ENCODE data around the gene CHID1. TPM values are rescaled to one million over a fixed set of nuclear protein-coding genes. Genes with fewer than 3 reads are reported as not detected.

CHID1 gene
- total and polyA plus RNA-seq, 2 of the 4 experiments (the other 2 are of a cell fraction) = 34.2 to 121 TPM

GRCh38 chr11:849951-850774 lies 60.4 kb downstream of the CHID1 start:
- Histone ChIP-seq H2BK15ac (ENCODE audit: low read depth, low read length) (no peak overlapping the region), H3K9me3 (ENCODE audit: control insufficient read depth, insufficient read depth, low read length) (no peaks in the 10 kb centered on the region), H3K4me2 (ENCODE audit: low read depth, low read length) (peak overlapping the region; percentile 74), H4K5ac (ENCODE audit: low read depth, low read length) (no peak overlapping the region), H3K23ac (ENCODE audit: low read depth, low read length) (no peak overlapping the region), H4K91ac (ENCODE audit: insufficient read depth, low read depth, low read length) (no peak overlapping the region), H3K27me3 (ENCODE audit: control insufficient read depth, insufficient read depth, low read length) (no peaks in the 10 kb centered on the region), H4K8ac (ENCODE audit: low read depth in 2 of 2, low read length in 2 of 2) (no peak overlapping the region), H2BK5ac (ENCODE audit: low read depth, low read length, poor library complexity, severe bottlenecking) (no peak overlapping the region), H3K18ac (ENCODE audit: low read depth, low read length) (no peak overlapping the region), H2AFZ (replicated peaks; ENCODE audit: low read length, poor library complexity) (peak overlapping the region; percentile 77), H2BK20ac (ENCODE audit: low read depth, low read length) (no peak overlapping the region), H3K14ac (replicated peaks; ENCODE audit: low read depth, low read length) (no peak overlapping the region), H3K4me3 (ENCODE audit: insufficient read depth, low read depth, low read length) (peak overlapping the region; percentile 53), H3K4me1 (ENCODE audit: control insufficient read depth, insufficient read depth, low read length) (peaks cover 33% of the 10 kb centered on the region), H3K56ac (ENCODE audit: extremely low read depth, insufficient read depth, low read length) (no peak overlapping the region), H3K9ac (ENCODE audit: low read depth, low read length) (peak overlapping the region; percentile 50; the same call in 1 of the 2 replicates), H2BK120ac (ENCODE audit: low read depth, low read length) (no peak overlapping the region), H3K27ac (ENCODE audit: insufficient read depth, low read length) (no peak overlapping the region), H3K9me1 (ENCODE audit: insufficient read depth, low read length) (peaks cover 8% of the 10 kb centered on the region; the same call in 1 of the 2 replicates), H2AK9ac (replicated peaks; ENCODE audit: low read depth, low read length, poor library complexity) (peak overlapping the region; percentile 70), H3K36me3 (ENCODE audit: control insufficient read depth, insufficient read depth, low read length) (peaks cover 6% of the 10 kb centered on the region; the same call in 1 of the 2 replicates), H3K79me1 (ENCODE audit: low read depth in 1 of 2, low read length in 2 of 2) (peaks cover 20 to 85% of the 10 kb centered on the region in 2 experiments), H4K20me1 (ENCODE audit: insufficient read depth, low read length) (peaks cover 61% of the 10 kb centered on the region), H2AK5ac (ENCODE audit: low read depth, low read length) (no peak overlapping the region), H3K4ac (ENCODE audit: low read depth, low read length) (no peak overlapping the region)
- dilution Hi-C loops (cut with HindIII; ENCODE audit: low sequenced_read_pairs, unreplicated experiment) = no loop called here
- in situ Hi-C loops (cut with MboI; ENCODE audit: low sequenced_read_pairs) = no loop called here
- ATAC-seq (ENCODE audit: low read depth) = peak; percentile 27
- ChIA-PET CTCF (no interaction called here), POLR2A (ENCODE audit: unreplicated experiment) (no interaction called here)
- 21% methylated on average over 75 of the region's 97 CpGs; no CpG with 5 or more reads in 1 of the 2 experiments for WGBS, 2 experiments (ENCODE audit: extremely low coverage in 2 of 2, insufficient read length in 1 of 2)
- intact Hi-C loops (cut with micrococcal nuclease) = loop anchor here (10.0 kb wide), 1 partner anchor 205 kb away; no protein-coding TSS in a partner anchor
- TF ChIP-seq MAZ (IDR thresholded peaks at IDR 0.05; ENCODE audit: borderline replicate concordance, low read depth, low read length) (0 out of 2 replicates have a peak, but pooled peaks have one; percentile 1), POLR2A (IDR thresholded peaks at IDR 0.05; ENCODE audit: low read depth, low read length) (no peak), RAD21 (IDR thresholded peaks at IDR 0.05; ENCODE audit: low read length) (no peak), USF2 (IDR thresholded peaks at IDR 0.05; ENCODE audit: low read depth, low read length) (no peak), RCOR1 (IDR thresholded peaks at IDR 0.05; ENCODE audit: insufficient replicate concordance, low read length) (no peak)
- BruUV-seq (replicated peaks) = no TSS peak
- DNase-seq = no peak
